Keratinocyte (primary cell): ENCODE results near the gene WRNIP1. TPM values are rescaled to one million over a fixed set of nuclear protein-coding genes. Genes with fewer than 3 reads are reported as not detected.

Experiments used
- DNase-seq: peaks from one replicate; pipeline ENCODE4 v3.0.0-alpha.2; 2011; ENCODE audit warnings: low read depth, missing footprints, low spot score
- FAIRE-seq: peaks from 2 replicates; lab custom pipeline; 2011; peaks lifted over from hg19 to GRCh38; lab: Jason Lieb, UNC
- H2AFZ ChIP-seq: 2 replicates; pipeline ENCODE4 v1.6.0; 2012; ENCODE audit warnings: low read length, control low read depth, inconsistent platforms; ENCODE audit not compliant: control insufficient read depth
- H3K27ac ChIP-seq: 2 replicates; pipeline ENCODE4 v1.5.1; 2011; ENCODE audit warnings: low read length; ENCODE audit not compliant: control insufficient read depth, insufficient read depth
- H3K27me3 ChIP-seq: 3 replicates; pipeline ENCODE4 v1.6.0; 2011; ENCODE audit warnings: low read length; ENCODE audit not compliant: control insufficient read depth, insufficient read depth; ENCODE audit errors: extremely low read depth
- H3K36me3 ChIP-seq, 2 experiments: 2 replicates in 1 of 2; 3 replicates in 1 of 2; pipeline ENCODE4 v1.5.1; 2011; ENCODE audit warnings: low read length in 2 of 2, mild to moderate bottlenecking in 1 of 2; ENCODE audit not compliant: control insufficient read depth in 2 of 2, insufficient read depth in 2 of 2; ENCODE audit errors: extremely low read depth in 1 of 2
- H3K4me1 ChIP-seq: 3 replicates; pipeline ENCODE4 v1.5.1; 2011; ENCODE audit warnings: low read length; ENCODE audit not compliant: control insufficient read depth, insufficient read depth; ENCODE audit errors: extremely low read depth
- H3K4me2 ChIP-seq: 3 replicates; pipeline ENCODE4 v1.6.0; 2011; ENCODE audit warnings: low read depth, low read length; ENCODE audit not compliant: control insufficient read depth, insufficient read depth; ENCODE audit errors: extremely low read depth
- H3K4me3 ChIP-seq, 3 experiments: fragments of 200-600 bp in 1 of 3; sonication (generic) in 1 of 3; 2 replicates in 2 of 3; 3 replicates in 1 of 3; pipeline ENCODE4 v1.5.1; 2011 to 2016; ENCODE audit warnings: low read length in 3 of 3, mild to moderate bottlenecking in 3 of 3, control low read depth in 2 of 3, inconsistent platforms in 1 of 3, low read depth in 1 of 3, mixed read lengths in 1 of 3, mixed run types in 1 of 3, moderate library complexity in 1 of 3; ENCODE audit not compliant: control insufficient read depth in 2 of 3, insufficient read depth in 2 of 3; ENCODE audit errors: extremely low read depth in 1 of 3
- H3K79me2 ChIP-seq: 2 replicates; pipeline ENCODE4 v1.6.0; 2012; ENCODE audit warnings: low read length; ENCODE audit not compliant: control insufficient read depth, insufficient read depth
- H3K9ac ChIP-seq: 3 replicates; pipeline ENCODE4 v1.6.0; 2011; ENCODE audit warnings: low read length; ENCODE audit not compliant: control insufficient read depth, insufficient read depth; ENCODE audit errors: extremely low read depth
- H3K9me1 ChIP-seq: 3 replicates; pipeline ENCODE4 v1.6.0; 2011; ENCODE audit warnings: low read length; ENCODE audit not compliant: control insufficient read depth, insufficient read depth; ENCODE audit errors: extremely low read depth
- H3K9me3 ChIP-seq: 2 replicates; pipeline ENCODE4 v1.5.1; 2012; ENCODE audit warnings: low read depth, low read length; ENCODE audit not compliant: control insufficient read depth
- H4K20me1 ChIP-seq: 3 replicates; pipeline ENCODE4 v1.6.0; 2011; ENCODE audit warnings: low read length; ENCODE audit not compliant: control insufficient read depth, insufficient read depth; ENCODE audit errors: extremely low read depth
- EZH2 ChIP-seq: IDR thresholded peaks from one replicate; pipeline ENCODE4 v1.6.1; 2012; ENCODE audit warnings: inconsistent platforms, mild to moderate bottlenecking, low read length, moderate library complexity
- dilution Hi-C: fragments of 300-500 bp; cut with MboI; formaldehyde crosslinking; loops from one replicate; pipeline ENCODE4 v1.7.0; 2020; ENCODE audit warnings: low sequenced_read_pairs; ENCODE audit not compliant: extremely low pct_ligation_motif_present
- polyA plus RNA-seq, 5 experiments: library from polyadenylated mRNA; depleted of rRNA in 3 of 5; stranded (reverse) in 3 of 5; stranded (forward) in 1 of 5; unstranded in 1 of 5; fragments of >200 nt; gene quantifications; 1 replicate in 1 of 5; 2 replicates in 3 of 5; 3 replicates in 1 of 5; pipeline versions ENCODE4 v1.2.1 to v1.2.3, GENCODE V29; 2011 to 2012; ENCODE audit warnings: missing spikeins in 2 of 5, low read depth in 1 of 5, low replicate concordance in 1 of 5
- TF ChIP-seq, protein P1 (sequence below), 3 experiments: IDR thresholded peaks in 1 of 3; conservative IDR thresholded peaks in 1 of 3; optimal IDR thresholded peaks in 1 of 3; 2 replicates in 2 of 3; 3 replicates in 1 of 3; pipeline versions ENCODE3 to v1.5.1; 2011; ENCODE audit warnings: low read length in 3 of 3, mild to moderate bottlenecking in 3 of 3, moderate library complexity in 2 of 3, control low read depth in 1 of 3, inconsistent platforms in 1 of 3; ENCODE audit not compliant: insufficient read depth in 2 of 3; ENCODE audit errors: extremely low read depth in 1 of 3

Gene WRNIP1
- polyA plus RNA-seq, 1 donor (not counting 4 experiments of a cell fraction or from before 2014, with no cell fraction given) = 52.3 TPM

GRCh38 chr6:2738373-2738979 is 26.7 kb upstream of the WRNIP1 start:
- TF ChIP-seq, protein P1, sequence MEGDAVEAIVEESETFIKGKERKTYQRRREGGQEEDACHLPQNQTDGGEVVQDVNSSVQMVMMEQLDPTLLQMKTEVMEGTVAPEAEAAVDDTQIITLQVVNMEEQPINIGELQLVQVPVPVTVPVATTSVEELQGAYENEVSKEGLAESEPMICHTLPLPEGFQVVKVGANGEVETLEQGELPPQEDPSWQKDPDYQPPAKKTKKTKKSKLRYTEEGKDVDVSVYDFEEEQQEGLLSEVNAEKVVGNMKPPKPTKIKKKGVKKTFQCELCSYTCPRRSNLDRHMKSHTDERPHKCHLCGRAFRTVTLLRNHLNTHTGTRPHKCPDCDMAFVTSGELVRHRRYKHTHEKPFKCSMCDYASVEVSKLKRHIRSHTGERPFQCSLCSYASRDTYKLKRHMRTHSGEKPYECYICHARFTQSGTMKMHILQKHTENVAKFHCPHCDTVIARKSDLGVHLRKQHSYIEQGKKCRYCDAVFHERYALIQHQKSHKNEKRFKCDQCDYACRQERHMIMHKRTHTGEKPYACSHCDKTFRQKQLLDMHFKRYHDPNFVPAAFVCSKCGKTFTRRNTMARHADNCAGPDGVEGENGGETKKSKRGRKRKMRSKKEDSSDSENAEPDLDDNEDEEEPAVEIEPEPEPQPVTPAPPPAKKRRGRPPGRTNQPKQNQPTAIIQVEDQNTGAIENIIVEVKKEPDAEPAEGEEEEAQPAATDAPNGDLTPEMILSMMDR (optimal IDR thresholded peaks at IDR 0.05 in 1 of 3, IDR thresholded peaks at IDR 0.05 in 1 of 3, conservative IDR thresholded peaks at IDR 0.05 in 1 of 3; ENCODE audit: extremely low read depth in 1 of 3, insufficient read depth in 2 of 3, low read length in 3 of 3) = peak; percentile 52 to 77 (median 63)
- TF ChIP-seq EZH2 = no peak
- no peaks in the 10 kb centered on the region for H3K4me1 ChIP-seq
- no peak overlapping the region for H2AFZ ChIP-seq
- no peaks in the 10 kb centered on the region for H3K9me3 ChIP-seq
- dilution Hi-C loops = no loop called here
- H3K9me1 ChIP-seq = no peaks in the 10 kb centered on the region
- H4K20me1 ChIP-seq = no peaks in the 10 kb centered on the region
- no peak overlapping the region for H3K4me2 ChIP-seq
- H3K27ac ChIP-seq = no peak overlapping the region
- no peaks in the 10 kb centered on the region for H3K79me2 ChIP-seq
- H3K27me3 ChIP-seq = no peaks in the 10 kb centered on the region
- no peak for DNase-seq
- H3K36me3 ChIP-seq = no peaks in the 10 kb centered on the region
- no peak overlapping the region for H3K4me3 ChIP-seq
- peak; percentile 5 for FAIRE-seq
- no peak overlapping the region for H3K9ac ChIP-seq

- H3K4me2 ChIP-seq = no peak overlapping the region
- dilution Hi-C loops = no loop called here
- no peaks in the 10 kb centered on the region for H3K4me1 ChIP-seq
- no peak overlapping the region for H3K4me3 ChIP-seq
- H3K27ac ChIP-seq = no peak overlapping the region
- no peaks in the 10 kb centered on the region for H3K27me3 ChIP-seq
- H4K20me1 ChIP-seq = no peaks in the 10 kb centered on the region
- DNase-seq = no peak
- no peak overlapping the region for H3K9ac ChIP-seq
- no peak overlapping the region for H2AFZ ChIP-seq
- H3K79me2 ChIP-seq = no peaks in the 10 kb centered on the region
- no peaks in the 10 kb centered on the region for H3K9me3 ChIP-seq
- H3K36me3 ChIP-seq = no peaks in the 10 kb centered on the region
- TF ChIP-seq, protein P1 (optimal IDR thresholded peaks at IDR 0.05 in 1 of 3, IDR thresholded peaks at IDR 0.05 in 1 of 3, conservative IDR thresholded peaks at IDR 0.05 in 1 of 3; ENCODE audit: extremely low read depth in 1 of 3, insufficient read depth in 2 of 3, low read length in 3 of 3) = no peak
- TF ChIP-seq EZH2 = no peak
- no peaks in the 10 kb centered on the region for H3K9me1 ChIP-seq
- FAIRE-seq = no peak
Measured at GRCh38 chr6:2739335-2739734, 25.9 kb upstream of the WRNIP1 start.
